LNCAP (cell line): Measurements from ENCODE around the gene MAGI3.

Experiments
- CTCF ChIP-seq: fragments of 450-650 bp; IDR thresholded peaks from 2 replicates; pipeline ENCODE4 v1.5.1; 2017; ENCODE audit warnings: mild to moderate bottlenecking

The MAGI3 gene

GRCh38 chr1:113401067-113401466 lies 10.8 kb downstream of the MAGI3 start:
- no peak for TF ChIP-seq CTCF

- TF ChIP-seq CTCF = no peak
Measured at GRCh38 chr1:113401728-113402127, 11.4 kb downstream of the MAGI3 start.

GRCh38 chr1:113403065-113403464 lies 12.8 kb downstream of the MAGI3 start:
- no peak for TF ChIP-seq CTCF

GRCh38 chr1:113405573-113405972 lies 15.3 kb downstream of the MAGI3 start:
- no peak for TF ChIP-seq CTCF

GRCh38 chr1:113409363-113409762 lies 19.0 kb downstream of the MAGI3 start:
- no peak for TF ChIP-seq CTCF

GRCh38 chr1:113415310-113416070 lies 25.2 kb downstream of the MAGI3 start:
- TF ChIP-seq CTCF = no peak

- TF ChIP-seq CTCF = no peak
Measured at GRCh38 chr1:113416496-113416895, 26.2 kb downstream of the MAGI3 start.
